GM12801 (cell line): Measurements from ENCODE around the gene DBN1.

Source experiments
- TF ChIP-seq, protein P1 (sequence below): IDR thresholded peaks from one replicate; pipeline ENCODE4 v1.5.1; 2011; ENCODE audit warnings: control low read depth; ENCODE audit not compliant: insufficient read length; ENCODE audit errors: extremely low read depth

Gene DBN1

DNA sequence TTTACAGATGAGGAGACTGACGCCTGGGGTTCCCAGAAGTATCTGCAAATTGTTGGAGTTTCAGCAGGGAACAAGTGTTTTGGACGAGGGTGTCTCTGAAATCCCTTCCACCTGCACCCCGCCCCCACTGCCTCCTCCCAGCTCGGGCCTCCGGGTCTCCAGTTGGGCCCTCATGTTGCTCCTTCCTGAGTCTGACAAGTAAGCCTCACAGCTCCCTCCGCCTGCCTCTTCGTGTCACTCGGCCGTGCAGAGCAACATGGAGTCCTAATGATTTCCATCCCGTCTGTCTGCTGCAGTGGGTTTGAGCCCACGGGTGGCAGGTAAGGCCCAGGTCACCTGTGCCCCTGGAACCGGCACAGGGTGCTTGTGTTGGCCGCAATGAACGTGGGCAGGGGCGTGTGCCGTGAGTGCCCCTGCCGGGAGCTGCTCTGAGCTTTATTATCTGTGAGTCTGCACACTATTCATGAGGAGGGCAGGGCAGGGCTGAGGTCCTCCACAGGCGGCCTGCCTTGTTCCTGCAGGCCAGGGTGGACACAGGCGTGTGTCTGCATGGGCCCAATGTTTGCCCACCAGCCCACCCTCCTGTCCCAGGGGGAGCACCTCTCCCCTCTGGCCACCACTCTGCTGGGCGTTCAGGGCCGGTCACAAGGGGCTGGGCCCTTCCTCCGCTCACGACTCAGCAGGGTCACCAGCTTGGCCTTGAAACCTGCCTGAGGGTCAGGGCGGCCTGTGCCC is 30.1 kb upstream of the DBN1 start:
- TF ChIP-seq, protein P1, sequence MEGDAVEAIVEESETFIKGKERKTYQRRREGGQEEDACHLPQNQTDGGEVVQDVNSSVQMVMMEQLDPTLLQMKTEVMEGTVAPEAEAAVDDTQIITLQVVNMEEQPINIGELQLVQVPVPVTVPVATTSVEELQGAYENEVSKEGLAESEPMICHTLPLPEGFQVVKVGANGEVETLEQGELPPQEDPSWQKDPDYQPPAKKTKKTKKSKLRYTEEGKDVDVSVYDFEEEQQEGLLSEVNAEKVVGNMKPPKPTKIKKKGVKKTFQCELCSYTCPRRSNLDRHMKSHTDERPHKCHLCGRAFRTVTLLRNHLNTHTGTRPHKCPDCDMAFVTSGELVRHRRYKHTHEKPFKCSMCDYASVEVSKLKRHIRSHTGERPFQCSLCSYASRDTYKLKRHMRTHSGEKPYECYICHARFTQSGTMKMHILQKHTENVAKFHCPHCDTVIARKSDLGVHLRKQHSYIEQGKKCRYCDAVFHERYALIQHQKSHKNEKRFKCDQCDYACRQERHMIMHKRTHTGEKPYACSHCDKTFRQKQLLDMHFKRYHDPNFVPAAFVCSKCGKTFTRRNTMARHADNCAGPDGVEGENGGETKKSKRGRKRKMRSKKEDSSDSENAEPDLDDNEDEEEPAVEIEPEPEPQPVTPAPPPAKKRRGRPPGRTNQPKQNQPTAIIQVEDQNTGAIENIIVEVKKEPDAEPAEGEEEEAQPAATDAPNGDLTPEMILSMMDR, result no peak

GRCh38 chr5:177502886-177503285 is 29.5 kb upstream of the DBN1 start:
- TF ChIP-seq, protein P1, result no peak

DNA sequence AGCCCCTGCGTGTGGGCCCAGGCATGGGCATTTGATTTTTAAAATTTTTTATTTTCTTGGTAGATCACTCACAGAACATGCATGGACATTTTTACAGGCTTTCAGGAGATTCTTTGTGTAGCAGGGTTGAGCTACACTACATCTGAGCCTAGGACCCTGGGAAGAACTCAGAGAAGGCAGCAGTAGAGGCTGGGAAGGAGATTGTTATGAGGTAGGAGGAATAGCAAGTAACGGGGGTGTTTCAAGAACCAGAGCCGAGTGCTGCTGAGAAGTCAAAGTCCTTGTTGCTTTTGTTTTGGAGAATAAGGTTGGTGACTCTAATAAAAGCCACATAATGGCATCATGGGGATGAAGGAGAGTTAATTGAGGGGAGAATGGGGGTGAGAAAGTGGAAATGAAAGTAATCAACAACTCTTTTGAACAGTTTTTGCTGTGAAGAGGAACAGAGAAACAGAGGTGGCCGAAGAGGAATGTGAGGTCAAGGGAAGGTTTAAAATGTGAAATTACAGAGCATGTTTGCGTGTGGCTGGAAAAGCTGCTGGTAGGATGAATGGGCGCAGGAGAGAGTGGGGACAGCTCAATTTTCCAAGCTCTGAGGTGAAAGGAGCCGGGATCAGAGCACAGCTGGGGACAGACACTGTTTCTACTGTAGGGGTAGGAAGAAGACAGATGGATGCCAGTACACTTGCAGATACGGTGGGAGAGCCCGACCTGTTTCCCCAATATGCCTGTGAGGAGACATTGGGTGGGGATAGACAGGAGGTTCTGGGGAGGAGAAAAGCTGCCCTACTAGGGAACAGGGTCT is 28.6 kb upstream of the DBN1 start:
- TF ChIP-seq, protein P1, result no peak

GRCh38 chr5:177500685-177501522 is 27.5 kb upstream of the DBN1 start:
- TF ChIP-seq, protein P1, result no peak

- TF ChIP-seq, protein P1, result no peak
These were observed 26.4 kb upstream of the DBN1 start for GRCh38 chr5:177499842-177500241.

DNA sequence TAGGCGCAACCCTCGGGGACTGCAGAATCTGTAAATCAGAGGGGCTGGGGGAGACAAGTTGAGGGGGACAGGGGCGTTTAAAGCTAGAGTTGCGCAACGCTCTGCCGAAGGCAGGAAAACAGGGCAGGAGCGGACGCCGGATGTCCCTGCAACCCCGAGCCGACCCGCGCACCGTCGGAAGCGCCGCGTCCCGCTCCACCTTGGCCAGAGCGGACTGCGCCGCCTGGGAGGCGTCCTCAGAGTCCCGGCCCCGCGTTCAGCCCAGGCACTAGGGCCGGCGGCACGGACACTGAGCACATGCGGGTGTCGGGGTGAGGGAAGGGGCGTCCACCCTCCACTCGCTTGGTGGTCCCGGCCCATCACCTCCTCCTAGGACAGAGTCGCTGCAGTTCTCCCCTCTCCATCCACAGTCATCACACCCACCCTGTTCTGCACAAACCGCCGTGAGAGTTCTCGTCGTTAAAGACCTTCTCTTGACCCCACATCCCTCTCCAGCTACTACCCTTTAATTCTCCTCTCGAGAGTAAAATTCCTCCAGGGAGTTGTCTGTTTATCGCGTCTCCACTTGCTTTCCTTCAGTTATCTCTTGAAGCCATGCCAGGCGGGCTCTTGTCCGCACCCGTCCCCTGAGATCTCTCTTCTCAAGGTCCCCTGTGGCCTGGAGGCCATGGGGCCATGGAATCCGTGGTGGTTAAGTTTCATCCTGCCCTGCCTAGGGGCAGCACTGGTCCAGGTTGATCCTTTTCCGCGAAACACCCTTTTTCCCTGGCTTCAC is 24.8 kb upstream of the DBN1 start:
- TF ChIP-seq, protein P1, result no peak
